ENCODE results near the gene PTPRN2.
"Not testable (repeated sequence)": the region's sequence is repeated elsewhere in the genome, so short reads cannot be mapped to it uniquely, and the experiment has no call there.

PTPRN2 gene

GRCh38 chr7:158151273-158151672 lies 436.4 kb downstream of the PTPRN2 start:
- not testable (repeated sequence) for H3K9me3 ChIP-seq (replicated peaks in 1 of 2; ENCODE audit: control insufficient read depth in 2 of 2, insufficient read depth in 1 of 2, low read depth in 1 of 2, low read length in 2 of 2); H3K27me3 ChIP-seq (ENCODE audit: control insufficient read depth in 3 of 3, insufficient read depth in 3 of 3, low read depth in 1 of 3, low read length in 3 of 3); H3K4me3 ChIP-seq (ENCODE audit: low read length in 2 of 2); H3K79me1 ChIP-seq (ENCODE audit: low read depth, low read length); H3K27ac ChIP-seq (replicated peaks; ENCODE audit: low read length); H3K4me2 ChIP-seq (ENCODE audit: insufficient read depth, low read length, poor library complexity, severe bottlenecking); H4K8ac ChIP-seq (ENCODE audit: low read depth, low read length); H3K4ac ChIP-seq (ENCODE audit: low read length); H3K36me3 ChIP-seq (replicated peaks in 1 of 2; ENCODE audit: control insufficient read depth in 2 of 2, insufficient read depth in 2 of 2, low read length in 2 of 2); H3K4me1 ChIP-seq (ENCODE audit: control insufficient read depth in 2 of 2, insufficient read depth in 1 of 2, low read depth in 1 of 2, low read length in 2 of 2); DNase-seq (ENCODE audit: low spot score); H2AFZ ChIP-seq (ENCODE audit: low read length)
- peak overlapping the region; percentile 99 for H3K23ac ChIP-seq (ENCODE audit: low read depth, low read length, poor library complexity)
- H2BK12ac ChIP-seq (ENCODE audit: low read length): peak overlapping the region; percentile 67
- H3K18ac ChIP-seq (ENCODE audit: low read length): peak overlapping the region; percentile 89
- H3K9ac ChIP-seq (ENCODE audit: low read depth, low read length, poor library complexity): peak overlapping the region; percentile 85
- H3K14ac ChIP-seq (ENCODE audit: low read length): peak overlapping the region; percentile 89
- peak overlapping the region; percentile 48 for H2BK5ac ChIP-seq (ENCODE audit: low read length)
- peak overlapping the region; percentile 93 for H4K91ac ChIP-seq (ENCODE audit: low read depth, low read length, poor library complexity)
- H2AK5ac ChIP-seq (ENCODE audit: low read depth, low read length): peak overlapping the region; percentile 82
- H2BK120ac ChIP-seq (ENCODE audit: low read depth, low read length): peak overlapping the region; percentile 92
- H2BK15ac ChIP-seq (ENCODE audit: low read length): peak overlapping the region; percentile 69
- WGBS, 2 donors (ENCODE audit: extremely low coverage in 2 of 2, insufficient read length in 2 of 2, insufficient replicate concordance in 1 of 2): no CpG with 5 or more reads among the region's 17 CpGs

GRCh38 chr7:158150234-158150633 lies 437.4 kb downstream of the PTPRN2 start:
- Histone ChIP-seq H2BK15ac (ENCODE audit: low read length) (no peak overlapping the region), H3K27ac (replicated peaks; ENCODE audit: low read length) (no peak overlapping the region), H3K9me3 (replicated peaks in 1 of 2; ENCODE audit: control insufficient read depth in 2 of 2, insufficient read depth in 1 of 2, low read depth in 1 of 2, low read length in 2 of 2) (peaks cover 10 to 11% of the 10 kb centered on the region in 2 donors), H2BK12ac (ENCODE audit: low read length) (no peak overlapping the region), H2BK120ac (ENCODE audit: low read depth, low read length) (no peak overlapping the region), H4K91ac (ENCODE audit: low read depth, low read length, poor library complexity) (no peak overlapping the region), H4K8ac (ENCODE audit: low read depth, low read length) (no peak overlapping the region), H2AFZ (ENCODE audit: low read length) (no peak overlapping the region), H3K23ac (ENCODE audit: low read depth, low read length, poor library complexity) (no peak overlapping the region), H3K79me1 (ENCODE audit: low read depth, low read length) (no peaks in the 10 kb centered on the region), H2AK5ac (ENCODE audit: low read depth, low read length) (peak overlapping the region; percentile 3), H3K14ac (ENCODE audit: low read length) (no peak overlapping the region), H2BK5ac (ENCODE audit: low read length) (no peak overlapping the region), H3K27me3 (ENCODE audit: control insufficient read depth in 3 of 3, insufficient read depth in 3 of 3, low read depth in 1 of 3, low read length in 3 of 3) (peaks cover 0 to 3% (median 0%) of the 10 kb centered on the region in 3 experiments), H3K4ac (ENCODE audit: low read length) (no peak overlapping the region), H3K4me1 (ENCODE audit: control insufficient read depth in 2 of 2, insufficient read depth in 1 of 2, low read depth in 1 of 2, low read length in 2 of 2) (no peaks in the 10 kb centered on the region), H3K36me3 (replicated peaks in 1 of 2; ENCODE audit: control insufficient read depth in 2 of 2, insufficient read depth in 2 of 2, low read length in 2 of 2) (peaks cover 0 to 3% of the 10 kb centered on the region in 2 donors), H3K4me3 (ENCODE audit: low read length in 2 of 2) (no peak overlapping the region), H3K4me2 (ENCODE audit: insufficient read depth, low read length, poor library complexity, severe bottlenecking) (no peak overlapping the region), H3K9ac (ENCODE audit: low read depth, low read length, poor library complexity) (no peak overlapping the region), H3K18ac (ENCODE audit: low read length) (peak overlapping the region; percentile 65)
- DNase-seq (ENCODE audit: low spot score): no peak
- WGBS, 2 donors (ENCODE audit: extremely low coverage in 2 of 2, insufficient read length in 2 of 2, insufficient replicate concordance in 1 of 2): no CpG with 5 or more reads among the region's 7 CpGs

GRCh38 chr7:158147431-158147830 lies 440.2 kb downstream of the PTPRN2 start:
- H3K23ac ChIP-seq (ENCODE audit: low read depth, low read length, poor library complexity): peak overlapping the region; percentile 21
- H3K27me3 ChIP-seq (ENCODE audit: control insufficient read depth in 3 of 3, insufficient read depth in 3 of 3, low read depth in 1 of 3, low read length in 3 of 3); H4K91ac ChIP-seq (ENCODE audit: low read depth, low read length, poor library complexity); H2AK5ac ChIP-seq (ENCODE audit: low read depth, low read length); H2BK5ac ChIP-seq (ENCODE audit: low read length); H2BK12ac ChIP-seq (ENCODE audit: low read length); H2AFZ ChIP-seq (ENCODE audit: low read length); H2BK120ac ChIP-seq (ENCODE audit: low read depth, low read length); H3K4ac ChIP-seq (ENCODE audit: low read length); H3K79me1 ChIP-seq (ENCODE audit: low read depth, low read length); H3K4me2 ChIP-seq (ENCODE audit: insufficient read depth, low read length, poor library complexity, severe bottlenecking); H3K36me3 ChIP-seq (replicated peaks in 1 of 2; ENCODE audit: control insufficient read depth in 2 of 2, insufficient read depth in 2 of 2, low read length in 2 of 2); DNase-seq (ENCODE audit: low spot score); H2BK15ac ChIP-seq (ENCODE audit: low read length); H3K4me1 ChIP-seq (ENCODE audit: control insufficient read depth in 2 of 2, insufficient read depth in 1 of 2, low read depth in 1 of 2, low read length in 2 of 2); H3K27ac ChIP-seq (replicated peaks; ENCODE audit: low read length): not testable (repeated sequence)
- WGBS, 2 donors (ENCODE audit: extremely low coverage in 2 of 2, insufficient read length in 2 of 2, insufficient replicate concordance in 1 of 2): no CpG with 5 or more reads among the region's 18 CpGs
- peak overlapping the region in 1 of 2 donors; percentile 53 for H3K4me3 ChIP-seq (ENCODE audit: low read length in 2 of 2)
- peaks cover 10 to 22% of the 10 kb centered on the region in 2 donors for H3K9me3 ChIP-seq (replicated peaks in 1 of 2; ENCODE audit: control insufficient read depth in 2 of 2, insufficient read depth in 1 of 2, low read depth in 1 of 2, low read length in 2 of 2)
- H3K9ac ChIP-seq (ENCODE audit: low read depth, low read length, poor library complexity): peak overlapping the region; percentile 86
- H3K14ac ChIP-seq (ENCODE audit: low read length): peak overlapping the region; percentile 94
- peak overlapping the region; percentile 23 for H4K8ac ChIP-seq (ENCODE audit: low read depth, low read length)
- peak overlapping the region; percentile 65 for H3K18ac ChIP-seq (ENCODE audit: low read length)

- no peak overlapping the region for H2AK5ac ChIP-seq (ENCODE audit: low read depth, low read length)
- no peak overlapping the region for H3K18ac ChIP-seq (ENCODE audit: low read length)
- H3K14ac ChIP-seq (ENCODE audit: low read length): no peak overlapping the region
- H3K4ac ChIP-seq (ENCODE audit: low read length): no peak overlapping the region
- H3K4me3 ChIP-seq (ENCODE audit: low read length in 2 of 2): no peak overlapping the region
- no peak for DNase-seq (ENCODE audit: low spot score)
- no peak overlapping the region for H3K4me2 ChIP-seq (ENCODE audit: insufficient read depth, low read length, poor library complexity, severe bottlenecking)
- H3K9me3 ChIP-seq (replicated peaks in 1 of 2; ENCODE audit: control insufficient read depth in 2 of 2, insufficient read depth in 1 of 2, low read depth in 1 of 2, low read length in 2 of 2): peaks cover 10 to 18% of the 10 kb centered on the region in 2 donors
- no peak overlapping the region for H4K8ac ChIP-seq (ENCODE audit: low read depth, low read length)
- H4K91ac ChIP-seq (ENCODE audit: low read depth, low read length, poor library complexity): no peak overlapping the region
- no CpG with 5 or more reads among the region's 13 CpGs for WGBS, 2 donors (ENCODE audit: extremely low coverage in 2 of 2, insufficient read length in 2 of 2, insufficient replicate concordance in 1 of 2)
- H3K9ac ChIP-seq (ENCODE audit: low read depth, low read length, poor library complexity): no peak overlapping the region
- no peak overlapping the region for H2BK120ac ChIP-seq (ENCODE audit: low read depth, low read length)
- H3K23ac ChIP-seq (ENCODE audit: low read depth, low read length, poor library complexity): no peak overlapping the region
- peaks cover 0 to 3% (median 0%) of the 10 kb centered on the region in 3 experiments for H3K27me3 ChIP-seq (ENCODE audit: control insufficient read depth in 3 of 3, insufficient read depth in 3 of 3, low read depth in 1 of 3, low read length in 3 of 3)
- peaks cover 0 to 1% of the 10 kb centered on the region in 2 donors for H3K4me1 ChIP-seq (ENCODE audit: control insufficient read depth in 2 of 2, insufficient read depth in 1 of 2, low read depth in 1 of 2, low read length in 2 of 2)
- H2BK12ac ChIP-seq (ENCODE audit: low read length): no peak overlapping the region
- H3K27ac ChIP-seq (replicated peaks; ENCODE audit: low read length): no peak overlapping the region
- no peaks in the 10 kb centered on the region for H3K79me1 ChIP-seq (ENCODE audit: low read depth, low read length)
- H2AFZ ChIP-seq (ENCODE audit: low read length): no peak overlapping the region
- peaks cover 0 to 3% of the 10 kb centered on the region in 2 donors for H3K36me3 ChIP-seq (replicated peaks in 1 of 2; ENCODE audit: control insufficient read depth in 2 of 2, insufficient read depth in 2 of 2, low read length in 2 of 2)
- no peak overlapping the region for H2BK5ac ChIP-seq (ENCODE audit: low read length)
- H2BK15ac ChIP-seq (ENCODE audit: low read length): no peak overlapping the region
Measured at GRCh38 chr7:158145370-158145769, 442.3 kb downstream of the PTPRN2 start.
